Endothelial cell of umbilical vein (primary cell): Measurements from ENCODE around the gene CCND2.
A peak's percentile ranks its signal among the peaks of the same experiment; 100 is the strongest.

Experiments used
- CTCF ChIP-seq, 2 donors: IDR thresholded peaks; 1 replicate in 1 of 2; 2 replicates in 1 of 2; pipeline ENCODE4 v1.5.1; 2011; ENCODE audit warnings: low read length in 2 of 2, mild to moderate bottlenecking in 2 of 2, moderate library complexity in 2 of 2, control low read depth in 1 of 2, inconsistent platforms in 1 of 2, low read depth in 1 of 2; ENCODE audit not compliant: insufficient read depth in 1 of 2; ENCODE audit errors: extremely low read depth in 1 of 2
- EZH2 ChIP-seq: IDR thresholded peaks from 2 replicates; pipeline ENCODE4 v1.6.1; 2012; ENCODE audit warnings: borderline replicate concordance, low read depth, mild to moderate bottlenecking, moderate library complexity, low read length, inconsistent platforms; ENCODE audit not compliant: severe bottlenecking
- JUN ChIP-seq: IDR thresholded peaks from 2 replicates; pipeline ENCODE4 v1.6.1; 2011; ENCODE audit warnings: borderline replicate concordance, low read depth; ENCODE audit not compliant: insufficient read length, insufficient read depth
- POLR2A ChIP-seq: IDR thresholded peaks from 2 replicates; pipeline ENCODE4 v1.6.1; 2012; ENCODE audit warnings: low read depth, mild to moderate bottlenecking, control low read depth, low read length
- POLR2AphosphoS5 ChIP-seq: IDR thresholded peaks from 2 replicates; pipeline ENCODE4 v1.6.1; 2012; ENCODE audit warnings: low read depth, mild to moderate bottlenecking, control low read depth, low read length, moderate library complexity; ENCODE audit not compliant: insufficient read depth

- no peak for TF ChIP-seq CTCF (IDR thresholded peaks at IDR 0.05; ENCODE audit: extremely low read depth in 1 of 2, insufficient read depth in 1 of 2, low read depth in 1 of 2, low read length in 2 of 2)
- no peak for TF ChIP-seq POLR2A
- TF ChIP-seq POLR2AphosphoS5 = no peak
- no peak for TF ChIP-seq JUN
- TF ChIP-seq EZH2 = peak; percentile 50
These were observed 2.3 kb downstream of the CCND2 start for GRCh38 chr12:4275870-4276301.
